Adrenal gland (tissue), 5 donors: ENCODE results near the gene RPS6KA2.

Experiments used
- POLR2A ChIP-seq, 2 donors: fragments of 450-650 bp; IDR thresholded peaks; one replicate each; pipeline ENCODE4 v1.6.1; 2017; ENCODE audit warnings: antibody characterized with exemption in 2 of 2, mild to moderate bottlenecking in 2 of 2, moderate library complexity in 1 of 2
- TF ChIP-seq, protein P1 (sequence below), 6 experiments: fragments of 450-650 bp in 4 of 6; fragments of 200-600 bp in 2 of 6; sonication (generic) in 1 of 6; IDR thresholded peaks; 1 replicate in 5 of 6; 2 replicates in 1 of 6; pipeline versions ENCODE4 v1.5.1 to v1.8.0; 2016 to 2021; ENCODE audit warnings: antibody characterized with exemption in 6 of 6, mild to moderate bottlenecking in 2 of 6, moderate library complexity in 1 of 6
- donor health status: DM: no; HTN: no; CAD: no.

DNA sequence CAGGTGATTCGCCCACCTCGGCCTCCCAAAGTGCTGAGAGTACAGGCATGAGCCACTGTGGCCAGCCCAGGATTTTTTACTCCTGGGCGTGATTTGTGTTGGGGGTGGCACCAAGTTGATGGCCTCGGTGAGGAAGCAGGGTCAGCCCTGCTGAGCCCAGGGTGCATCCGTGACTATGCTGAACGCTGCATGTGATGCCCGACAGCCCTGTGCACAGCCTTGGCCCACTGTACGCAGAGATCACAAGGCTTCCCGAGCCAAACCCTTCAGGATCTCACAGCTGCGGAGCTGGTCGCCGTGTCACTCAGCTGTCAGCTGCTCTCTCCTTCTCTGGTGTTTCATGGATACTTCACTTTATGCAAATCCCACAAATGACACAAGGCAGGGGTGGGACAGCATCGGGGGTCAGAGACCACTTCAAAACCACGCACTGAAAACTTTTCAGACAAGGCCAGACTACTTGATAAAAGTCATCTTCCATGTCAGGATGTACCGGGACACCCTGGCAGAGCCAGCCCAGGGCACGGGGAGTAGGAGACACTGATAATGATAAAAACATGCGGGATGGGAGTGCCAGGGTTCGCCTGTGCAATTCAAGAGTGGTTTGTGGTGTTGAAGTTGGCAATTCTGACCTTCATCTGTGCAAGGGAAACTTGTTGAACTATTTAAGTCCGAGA, 31.2 kb upstream of the RPS6KA2 start:
- no peak for TF ChIP-seq POLR2A (IDR thresholded peaks at IDR 0.05)
- TF ChIP-seq, protein P1, sequence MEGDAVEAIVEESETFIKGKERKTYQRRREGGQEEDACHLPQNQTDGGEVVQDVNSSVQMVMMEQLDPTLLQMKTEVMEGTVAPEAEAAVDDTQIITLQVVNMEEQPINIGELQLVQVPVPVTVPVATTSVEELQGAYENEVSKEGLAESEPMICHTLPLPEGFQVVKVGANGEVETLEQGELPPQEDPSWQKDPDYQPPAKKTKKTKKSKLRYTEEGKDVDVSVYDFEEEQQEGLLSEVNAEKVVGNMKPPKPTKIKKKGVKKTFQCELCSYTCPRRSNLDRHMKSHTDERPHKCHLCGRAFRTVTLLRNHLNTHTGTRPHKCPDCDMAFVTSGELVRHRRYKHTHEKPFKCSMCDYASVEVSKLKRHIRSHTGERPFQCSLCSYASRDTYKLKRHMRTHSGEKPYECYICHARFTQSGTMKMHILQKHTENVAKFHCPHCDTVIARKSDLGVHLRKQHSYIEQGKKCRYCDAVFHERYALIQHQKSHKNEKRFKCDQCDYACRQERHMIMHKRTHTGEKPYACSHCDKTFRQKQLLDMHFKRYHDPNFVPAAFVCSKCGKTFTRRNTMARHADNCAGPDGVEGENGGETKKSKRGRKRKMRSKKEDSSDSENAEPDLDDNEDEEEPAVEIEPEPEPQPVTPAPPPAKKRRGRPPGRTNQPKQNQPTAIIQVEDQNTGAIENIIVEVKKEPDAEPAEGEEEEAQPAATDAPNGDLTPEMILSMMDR (IDR thresholded peaks at IDR 0.05): no peak
